Osteoblast (primary cell): Measurements from ENCODE around the gene PPP1R15A. TPM values are rescaled to one million over a fixed set of nuclear protein-coding genes. Genes with fewer than 3 reads are reported as not detected.
"Not testable (repeated sequence)": the region's sequence is repeated elsewhere in the genome, so short reads cannot be mapped to it uniquely, and the experiment has no call there.

Source experiments
- DNase-seq: peaks from one replicate; pipeline ENCODE4 v3.0.0; 2011; ENCODE audit warnings: low spot score, mixed read lengths; ENCODE audit not compliant: insufficient read length; ENCODE audit errors: missing footprints
- H2AFZ ChIP-seq: 2 replicates; pipeline ENCODE4 v1.6.0; 2011; ENCODE audit warnings: mild to moderate bottlenecking, low read length
- H3K27ac ChIP-seq: 2 replicates; pipeline ENCODE4 v1.5.1; 2011; ENCODE audit warnings: mild to moderate bottlenecking, low read depth, low read length, moderate library complexity
- H3K27me3 ChIP-seq: 2 replicates; pipeline ENCODE4 v1.6.0; 2012; ENCODE audit warnings: mild to moderate bottlenecking, control low read depth, inconsistent platforms, low read length, moderate library complexity; ENCODE audit not compliant: insufficient read depth
- H3K36me3 ChIP-seq: 2 replicates; pipeline ENCODE4 v1.5.1; 2011; ENCODE audit warnings: mild to moderate bottlenecking, low read length, control low read depth, moderate library complexity; ENCODE audit not compliant: insufficient read depth
- H3K4me1 ChIP-seq: 2 replicates; pipeline ENCODE4 v1.5.1; 2011; ENCODE audit warnings: mild to moderate bottlenecking, low read length, control low read depth, moderate library complexity; ENCODE audit not compliant: insufficient read depth
- H3K4me2 ChIP-seq: 2 replicates; pipeline ENCODE4 v1.6.0; 2011; ENCODE audit warnings: mild to moderate bottlenecking, low read length; ENCODE audit not compliant: insufficient read depth
- H3K4me3 ChIP-seq: fragments of 200-600 bp; sonication (generic); 3 replicates; pipeline ENCODE4 v1.5.1; 2012; ENCODE audit warnings: mild to moderate bottlenecking, low read length, inconsistent platforms; ENCODE audit not compliant: insufficient read depth
- H3K79me2 ChIP-seq: 2 replicates; pipeline ENCODE4 v1.6.0; 2012; ENCODE audit warnings: mild to moderate bottlenecking, low read length, control low read depth, inconsistent platforms; ENCODE audit not compliant: insufficient read depth
- H3K9me3 ChIP-seq: 2 replicates; pipeline ENCODE4 v1.5.1; 2011; ENCODE audit warnings: low read depth, low read length, control low read depth
- H4K20me1 ChIP-seq: 2 replicates; pipeline ENCODE4 v1.6.0; 2012; ENCODE audit warnings: mild to moderate bottlenecking, low read length, control low read depth; ENCODE audit not compliant: insufficient read depth
- CTCF ChIP-seq: IDR thresholded peaks from 2 replicates; pipeline ENCODE4 v1.5.1; 2011; ENCODE audit warnings: mild to moderate bottlenecking, low read depth, low read length, moderate library complexity; ENCODE audit errors: extremely low read depth
- total RNA-seq: library from RNA; depleted of rRNA; stranded (reverse); fragments of >200 nt; gene quantifications from 2 replicates; pipeline ENCODE4 v1.2.3, GENCODE V29; 2012

Gene PPP1R15A
- total RNA-seq, 1 donor = 84.0 TPM

GRCh38 chr19:48873476-48874302 lies 1.5 kb downstream of the PPP1R15A start:
- Histone ChIP-seq H3K36me3 (peaks cover 44% of the 10 kb centered on the region), H3K9me3 (no peaks in the 10 kb centered on the region), H2AFZ (no peak overlapping the region), H3K4me2 (peak overlapping the region; percentile 100), H3K4me3 (peak overlapping the region; percentile 90), H4K20me1 (peaks cover 51% of the 10 kb centered on the region), H3K27ac (peak overlapping the region; percentile 99), H3K4me1 (peaks cover 30% of the 10 kb centered on the region), H3K79me2 (peaks cover 43% of the 10 kb centered on the region), H3K27me3 (no peaks in the 10 kb centered on the region)
- no peak for TF ChIP-seq CTCF
- DNase-seq = peak; percentile 76

DNA sequence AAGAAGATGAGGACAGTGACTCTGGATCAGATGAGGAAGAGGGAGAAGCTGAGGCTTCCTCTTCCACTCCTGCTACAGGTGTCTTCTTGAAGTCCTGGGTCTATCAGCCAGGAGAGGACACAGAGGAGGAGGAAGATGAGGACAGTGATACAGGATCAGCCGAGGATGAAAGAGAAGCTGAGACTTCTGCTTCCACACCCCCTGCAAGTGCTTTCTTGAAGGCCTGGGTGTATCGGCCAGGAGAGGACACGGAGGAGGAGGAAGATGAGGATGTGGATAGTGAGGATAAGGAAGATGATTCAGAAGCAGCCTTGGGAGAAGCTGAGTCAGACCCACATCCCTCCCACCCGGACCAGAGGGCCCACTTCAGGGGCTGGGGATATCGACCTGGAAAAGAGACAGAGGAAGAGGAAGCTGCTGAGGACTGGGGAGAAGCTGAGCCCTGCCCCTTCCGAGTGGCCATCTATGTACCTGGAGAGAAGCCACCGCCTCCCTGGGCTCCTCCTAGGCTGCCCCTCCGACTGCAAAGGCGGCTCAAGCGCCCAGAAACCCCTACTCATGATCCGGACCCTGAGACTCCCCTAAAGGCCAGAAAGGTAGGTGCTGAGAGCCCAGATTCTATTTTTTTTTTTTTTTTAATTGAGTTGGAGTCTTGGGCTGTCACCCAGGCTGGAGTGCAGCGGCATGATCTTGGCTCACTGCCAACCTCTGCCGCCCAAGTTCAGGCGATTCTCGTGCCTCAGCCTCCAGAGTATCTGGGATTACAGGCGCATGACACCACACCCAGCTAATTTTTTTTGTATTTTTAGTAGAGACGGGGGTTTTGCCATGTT lies 2.3 kb downstream of the PPP1R15A start:
- peaks cover 28% of the 10 kb centered on the region for H3K4me1 ChIP-seq
- no peaks in the 10 kb centered on the region for H3K9me3 ChIP-seq
- peak; percentile 60 for DNase-seq
- no peaks in the 10 kb centered on the region for H3K27me3 ChIP-seq
- H3K79me2 ChIP-seq = peaks cover 43% of the 10 kb centered on the region
- no peak overlapping the region for H2AFZ ChIP-seq
- H3K4me2 ChIP-seq = peak overlapping the region; percentile 100
- peak overlapping the region; percentile 90 for H3K4me3 ChIP-seq
- H3K36me3 ChIP-seq = peaks cover 46% of the 10 kb centered on the region
- peak overlapping the region; percentile 99 for H3K27ac ChIP-seq
- peaks cover 52% of the 10 kb centered on the region for H4K20me1 ChIP-seq
- TF ChIP-seq CTCF = no peak

DNA sequence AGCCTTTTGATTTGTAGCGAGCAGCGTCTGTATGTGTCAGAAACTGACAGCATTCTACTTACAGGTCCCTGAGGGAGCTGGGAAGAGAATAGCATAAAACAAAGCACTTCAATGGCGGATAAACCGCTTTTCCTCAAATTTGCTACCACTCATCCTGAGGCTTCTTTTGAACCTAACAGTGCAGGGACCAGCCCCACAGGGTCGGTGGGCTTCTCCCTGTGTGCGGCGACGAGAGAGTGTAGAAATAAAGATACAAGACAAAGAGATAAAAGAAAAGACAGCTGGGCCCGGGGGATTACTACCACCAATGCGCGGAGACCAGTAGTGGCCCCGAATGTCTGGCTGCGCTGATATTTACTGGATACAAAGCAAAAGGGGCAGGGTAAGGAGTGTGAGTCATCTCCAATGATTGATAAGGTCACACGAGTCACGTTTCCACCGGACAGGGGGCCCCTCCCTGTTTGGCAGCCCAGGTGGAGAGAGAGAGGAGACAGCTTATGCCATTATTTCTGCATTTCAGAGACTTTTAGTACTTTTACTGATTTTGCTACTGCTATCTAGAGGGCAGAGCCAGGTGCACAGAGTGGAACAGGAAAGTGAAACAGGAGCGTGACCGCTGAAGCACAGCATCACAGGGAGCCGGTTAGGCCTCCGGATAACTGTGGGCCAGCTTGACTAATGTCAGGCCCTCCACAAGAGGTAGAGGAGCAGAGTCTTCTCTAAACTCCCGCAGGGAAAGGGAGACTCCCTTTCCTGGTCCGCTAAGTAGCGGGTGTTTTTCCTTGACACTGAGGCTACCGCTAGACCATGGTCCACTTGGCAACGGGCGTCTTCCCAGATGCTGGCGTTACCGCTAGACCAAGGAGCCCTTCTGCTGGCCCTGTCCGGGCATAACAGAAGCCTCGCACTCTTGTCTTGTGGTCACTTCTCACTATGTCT lies 4.1 kb downstream of the PPP1R15A start:
- Histone ChIP-seq H3K36me3 (peaks cover 46% of the 10 kb centered on the region), H3K4me1 (peaks cover 28% of the 10 kb centered on the region), H3K4me3 (peak overlapping the region; percentile 90), H3K27ac (peak overlapping the region; percentile 99), H3K4me2 (peak overlapping the region; percentile 100), H3K79me2 (peaks cover 43% of the 10 kb centered on the region), H4K20me1 (peaks cover 52% of the 10 kb centered on the region)
- H3K27me3 ChIP-seq, H3K9me3 ChIP-seq, H2AFZ ChIP-seq, DNase-seq: not testable (repeated sequence)

DNA sequence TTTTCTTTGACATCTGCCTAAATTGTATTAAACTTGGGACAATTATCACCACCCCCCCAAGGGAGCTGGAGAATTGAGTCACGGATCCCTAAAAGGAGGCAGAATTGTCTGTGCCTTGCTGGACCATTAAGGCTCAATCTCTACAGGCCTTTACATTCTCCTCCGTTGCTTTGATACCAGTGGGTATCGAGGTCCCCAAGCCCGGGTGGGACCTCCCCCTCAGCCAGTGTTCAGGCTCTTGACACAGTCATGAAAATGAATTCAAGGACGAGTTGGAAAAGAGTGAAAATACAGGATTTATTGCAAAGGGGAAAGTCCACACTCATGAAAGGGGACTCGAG lies 5.6 kb downstream of the PPP1R15A start:
- Histone ChIP-seq H2AFZ (no peak overlapping the region), H3K4me3 (no peak overlapping the region), H3K36me3 (peaks cover 46% of the 10 kb centered on the region), H4K20me1 (peaks cover 48% of the 10 kb centered on the region), H3K4me2 (no peak overlapping the region), H3K4me1 (peaks cover 28% of the 10 kb centered on the region), H3K9me3 (no peaks in the 10 kb centered on the region), H3K27me3 (no peaks in the 10 kb centered on the region), H3K79me2 (peaks cover 37% of the 10 kb centered on the region), H3K27ac (peak overlapping the region; percentile 54)
- DNase-seq = no peak
- no peak for TF ChIP-seq CTCF
